Mammary epithelial cell (primary cell): Measurements from ENCODE around the gene ZNF248.

ENCODE experiments used
- CTCF ChIP-seq, 2 donors: IDR thresholded peaks in 1 of 2; conservative IDR thresholded peaks in 1 of 2; 2 replicates each; pipeline ENCODE4 v1.5.1; 2011 to 2012; ENCODE audit warnings: inconsistent platforms in 2 of 2, low read length in 2 of 2, mild to moderate bottlenecking in 2 of 2, control low read depth in 1 of 2, low read depth in 1 of 2; ENCODE audit not compliant: insufficient read depth in 1 of 2; ENCODE audit errors: extremely low read depth in 1 of 2
- EZH2 ChIP-seq: IDR thresholded peaks from 2 replicates; pipeline ENCODE4 v1.6.1; 2012; ENCODE audit warnings: low read length, inconsistent platforms, borderline replicate concordance

GRCh38 chr10:37844644-37845043 lies 12.8 kb downstream of the ZNF248 start:
- TF ChIP-seq CTCF (conservative IDR thresholded peaks at IDR 0.05 in 1 of 2, IDR thresholded peaks at IDR 0.05 in 1 of 2; ENCODE audit: extremely low read depth in 1 of 2, insufficient read depth in 1 of 2, low read depth in 1 of 2, low read length in 2 of 2) (no peak), EZH2 (no peak)
